ENCODE measurements around the gene ESRP2.

ESRP2 gene

DNA sequence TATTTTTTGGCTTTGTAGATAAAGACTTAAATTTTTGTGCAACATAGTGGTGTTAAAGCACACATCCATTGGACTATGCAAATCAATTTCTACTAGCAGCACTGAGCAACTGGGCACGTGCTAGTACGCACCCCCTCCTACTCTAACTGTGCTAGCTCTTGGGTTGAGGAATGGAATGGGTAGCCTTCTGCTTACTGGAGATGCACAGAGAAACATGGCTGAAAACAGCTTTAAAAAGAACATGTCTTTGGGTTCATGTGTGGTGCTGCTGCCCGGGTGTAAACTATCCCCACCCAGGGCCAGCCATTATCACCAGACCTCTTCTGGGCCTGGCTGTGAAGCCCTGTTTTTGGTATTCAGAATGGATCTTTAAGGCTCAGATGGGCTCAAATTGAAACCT is 7.3 kb downstream of the ESRP2 start:
- H3K9me3 ChIP-seq (replicated peaks in 1 of 11) = no peaks in the 10 kb centered on the region
- H3K4me1 ChIP-seq = peaks cover 30 to 46% (median 38%) of the 10 kb centered on the region in 10 experiments
- peak overlapping the region in 1 of 11 experiments; percentile 72; a peak in 1 of 22 replicates for H3K4me2 ChIP-seq
- no peak overlapping the region for H3K9ac ChIP-seq
- H3K36me3 ChIP-seq = peaks cover 31 to 77% (median 50%) of the 10 kb centered on the region in 11 experiments
- no peak for TF ChIP-seq Cebpa-rat (IDR thresholded peaks at IDR 0.05)
- no peak overlapping the region for H3K4me3 ChIP-seq
- H3K27me3 ChIP-seq = no peaks in the 10 kb centered on the region
- H4K20me1 ChIP-seq = peaks cover 20 to 69% (median 29%) of the 10 kb centered on the region in 11 experiments; a peak in 17 of 22 replicates
- H3K27ac ChIP-seq = no peak overlapping the region

DNA sequence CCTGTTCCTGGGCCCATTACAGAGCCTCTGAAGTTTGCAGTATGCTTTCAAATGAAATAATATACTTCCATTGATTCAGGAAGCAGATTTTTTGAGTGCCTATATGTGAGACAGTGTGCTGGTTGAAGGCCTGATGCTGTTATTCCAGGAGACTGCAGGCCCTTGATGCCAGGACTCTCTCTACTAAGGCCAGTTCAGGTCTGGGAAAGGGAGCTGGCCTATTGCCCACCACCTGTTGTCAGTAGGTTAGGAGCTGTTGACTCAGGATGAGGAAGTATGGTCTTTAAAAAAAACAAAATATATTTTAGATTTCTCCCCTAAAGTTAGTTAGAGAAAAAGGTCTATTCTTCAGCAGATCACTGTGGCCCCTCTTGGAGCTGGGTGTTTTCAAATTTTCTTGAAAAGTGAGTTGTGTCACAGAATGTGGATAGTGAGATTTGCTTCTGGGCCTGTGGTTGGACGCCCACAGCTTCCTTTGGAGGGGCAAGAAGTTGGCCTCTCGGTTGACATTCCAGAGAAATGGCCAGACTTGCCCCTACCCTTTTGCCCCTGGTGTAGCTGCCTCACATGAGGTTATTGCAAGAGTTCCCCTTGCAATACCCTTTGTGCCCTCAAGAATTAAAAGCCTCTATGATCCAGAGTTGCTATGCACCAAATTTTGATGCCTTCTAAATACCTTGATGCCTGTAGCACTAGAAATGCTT is 7.9 kb downstream of the ESRP2 start:
- peaks cover 31 to 83% (median 50%) of the 10 kb centered on the region in 11 experiments for H3K36me3 ChIP-seq
- no peak for TF ChIP-seq Cebpa-rat (IDR thresholded peaks at IDR 0.05)
- peak overlapping the region in 5 of 11 experiments; percentile 8 to 29 (median 23); a peak in 5 of 22 replicates for H3K9ac ChIP-seq
- no peak overlapping the region for H3K4me3 ChIP-seq
- H3K9me3 ChIP-seq (replicated peaks in 1 of 11) = no peaks in the 10 kb centered on the region
- H3K4me2 ChIP-seq = peak overlapping the region; percentile 43 to 72 (median 54)
- H4K20me1 ChIP-seq = peaks cover 20 to 67% (median 32%) of the 10 kb centered on the region in 11 experiments; a peak in 17 of 22 replicates
- H3K27ac ChIP-seq = peak overlapping the region in 5 of 11 experiments; percentile 2 to 42 (median 16); a peak in 6 of 22 replicates
- H3K27me3 ChIP-seq = no peaks in the 10 kb centered on the region
- H3K4me1 ChIP-seq = peaks cover 23 to 39% (median 33%) of the 10 kb centered on the region in 10 experiments

DNA sequence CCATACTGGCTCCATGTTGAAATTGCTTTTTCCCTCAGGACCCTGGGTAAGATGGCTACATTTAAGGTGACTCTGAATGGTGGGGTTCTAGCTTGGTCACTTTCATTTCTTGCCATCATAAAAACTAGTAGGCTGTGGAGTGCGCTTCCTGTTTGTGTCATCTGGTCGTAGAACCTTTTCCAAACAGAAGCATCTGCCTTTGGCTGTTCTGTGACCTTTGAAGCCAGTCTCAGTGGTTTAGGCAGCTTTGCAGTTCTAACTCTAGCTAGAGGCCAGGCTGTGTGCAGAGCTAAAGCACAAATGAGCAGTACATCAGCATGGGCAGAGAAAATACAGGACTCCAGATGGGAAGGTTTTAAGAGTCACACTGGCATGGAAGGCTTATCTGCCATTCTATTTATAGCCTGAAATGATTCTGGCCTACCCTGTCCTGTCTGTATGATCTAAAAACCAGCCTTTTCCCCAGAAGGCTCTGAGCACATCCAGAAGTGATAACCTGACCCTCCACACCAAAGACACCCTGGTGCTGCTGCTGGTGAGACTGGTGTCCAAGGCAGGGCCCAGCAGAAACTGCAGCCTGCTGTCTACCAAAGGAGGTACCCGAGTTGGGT is 8.6 kb downstream of the ESRP2 start:
- peak overlapping the region in 6 of 11 experiments; percentile 2 to 42 (median 15); a peak in 7 of 22 replicates for H3K27ac ChIP-seq
- H3K27me3 ChIP-seq = no peaks in the 10 kb centered on the region
- no peak overlapping the region for H3K4me3 ChIP-seq
- TF ChIP-seq Cebpa-rat (IDR thresholded peaks at IDR 0.05) = no peak
- H3K36me3 ChIP-seq = peaks cover 32 to 90% (median 55%) of the 10 kb centered on the region in 11 experiments
- H3K9ac ChIP-seq = peak overlapping the region in 5 of 11 experiments; percentile 8 to 29 (median 23); a peak in 4 of 22 replicates
- no peaks in the 10 kb centered on the region for H3K9me3 ChIP-seq (replicated peaks in 1 of 11)
- H4K20me1 ChIP-seq = peaks cover 20 to 75% (median 35%) of the 10 kb centered on the region in 11 experiments; a peak in 17 of 22 replicates
- peaks cover 23 to 38% (median 31%) of the 10 kb centered on the region in 10 experiments for H3K4me1 ChIP-seq
- peak overlapping the region; percentile 43 to 72 (median 54) for H3K4me2 ChIP-seq

DNA sequence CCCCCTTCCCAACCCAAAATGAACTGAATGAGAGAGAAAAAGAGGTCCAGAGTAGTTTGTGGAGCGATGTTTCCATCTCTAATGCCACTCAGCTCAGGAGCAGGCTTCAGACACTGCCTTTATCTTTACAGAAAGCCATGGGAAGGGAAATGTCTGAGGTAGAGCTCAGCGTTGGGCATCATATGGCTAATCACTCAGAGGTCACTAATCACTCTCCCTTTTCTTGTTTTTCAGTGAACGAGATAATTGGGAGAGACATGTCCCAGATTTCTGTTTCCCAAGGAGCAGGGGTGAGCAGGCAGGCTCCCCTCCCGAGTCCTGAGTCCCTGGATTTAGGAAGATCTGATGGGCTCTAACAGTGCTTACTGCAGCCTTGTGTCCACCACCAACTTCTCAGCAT is 9.8 kb downstream of the ESRP2 start:
- TF ChIP-seq Cebpa-rat (IDR thresholded peaks at IDR 0.05) = no peak
- no peaks in the 10 kb centered on the region for H3K9me3 ChIP-seq (replicated peaks in 1 of 11)
- peaks cover 23 to 38% (median 30%) of the 10 kb centered on the region in 10 experiments for H3K4me1 ChIP-seq
- no peak overlapping the region for H3K4me3 ChIP-seq
- H4K20me1 ChIP-seq = peaks cover 20 to 80% (median 41%) of the 10 kb centered on the region in 11 experiments; a peak in 17 of 22 replicates
- H3K4me2 ChIP-seq = peak overlapping the region in 8 of 11 experiments; percentile 18 to 72 (median 52); a peak in 11 of 22 replicates
- H3K36me3 ChIP-seq = peaks cover 29 to 90% (median 61%) of the 10 kb centered on the region in 11 experiments
- no peaks in the 10 kb centered on the region for H3K27me3 ChIP-seq
- peak overlapping the region in 1 of 11 experiments; percentile 24; a peak in 2 of 22 replicates for H3K27ac ChIP-seq
- H3K9ac ChIP-seq = peak overlapping the region in 2 of 11 experiments; percentile 5 to 21; a peak in 1 of 22 replicates

DNA sequence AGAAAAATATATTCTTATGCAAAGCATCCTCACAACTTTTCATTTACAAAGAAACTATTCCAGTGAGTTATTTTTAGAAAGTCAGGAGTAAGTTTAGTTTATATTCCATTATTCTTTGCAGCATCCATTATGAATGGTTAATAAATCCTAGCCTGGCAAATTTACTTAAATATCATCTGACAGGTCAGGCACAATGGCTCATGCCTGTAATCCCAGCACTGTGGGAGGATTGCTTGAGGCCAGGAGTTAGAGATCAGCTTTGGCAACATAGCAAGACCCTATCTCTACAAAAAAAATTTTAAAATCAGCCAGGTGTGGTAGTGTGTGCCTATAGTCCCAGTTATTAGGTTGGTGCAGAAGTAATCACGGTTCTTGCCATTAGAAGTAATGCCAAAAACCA is 12.9 kb downstream of the ESRP2 start:
- Histone ChIP-seq H3K9me3 (replicated peaks in 1 of 11) (no peaks in the 10 kb centered on the region), H3K36me3 (peaks cover 18 to 90% (median 51%) of the 10 kb centered on the region in 11 experiments), H4K20me1 (peaks cover 9 to 73% (median 24%) of the 10 kb centered on the region in 11 experiments; a peak in 16 of 22 replicates), H3K4me2 (no peak overlapping the region), H3K9ac (no peak overlapping the region), H3K27ac (no peak overlapping the region), H3K4me3 (no peak overlapping the region), H3K27me3 (no peaks in the 10 kb centered on the region), H3K4me1 (peaks cover 20 to 27% (median 22%) of the 10 kb centered on the region in 10 experiments)
- no peak for TF ChIP-seq Cebpa-rat (IDR thresholded peaks at IDR 0.05)

DNA sequence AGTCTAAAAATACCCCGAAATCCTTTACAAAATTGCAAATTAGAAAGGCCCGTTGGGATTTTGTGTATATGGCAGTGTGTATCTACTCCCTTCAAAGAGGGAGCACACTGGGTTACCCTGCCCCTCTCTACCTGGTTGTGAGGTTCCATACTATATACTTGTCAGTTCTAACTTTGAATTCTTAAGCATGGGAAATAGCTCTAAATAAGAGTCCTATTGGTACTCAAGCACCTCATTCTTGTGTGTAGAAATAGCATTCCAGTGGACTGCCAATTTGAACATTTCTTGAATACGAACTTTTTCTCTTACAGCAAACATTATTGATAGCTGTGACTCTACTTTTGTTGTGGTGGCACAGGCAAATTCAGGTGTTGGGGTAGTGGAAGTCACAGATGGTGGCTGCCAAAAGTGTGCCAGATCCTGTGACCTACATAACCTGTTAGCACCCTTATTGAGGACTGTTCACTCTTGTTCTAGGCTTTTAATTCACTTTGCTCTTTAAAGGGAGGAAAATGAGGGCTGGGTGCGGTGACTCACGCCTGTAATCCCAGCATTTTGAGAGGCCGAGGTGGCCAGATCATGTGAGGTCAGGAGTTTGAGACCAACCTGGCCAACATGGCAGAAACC is 16.1 kb downstream of the ESRP2 start:
- no peak for TF ChIP-seq Cebpa-rat (IDR thresholded peaks at IDR 0.05)
- Histone ChIP-seq H3K27ac (no peak overlapping the region), H3K9ac (no peak overlapping the region), H4K20me1 (peaks cover 0 to 74% (median 26%) of the 10 kb centered on the region in 11 experiments; a peak in 14 of 22 replicates), H3K4me3 (no peak overlapping the region), H3K27me3 (no peaks in the 10 kb centered on the region), H3K9me3 (replicated peaks in 1 of 11) (no peaks in the 10 kb centered on the region), H3K36me3 (peaks cover 8 to 91% (median 52%) of the 10 kb centered on the region in 11 experiments), H3K4me2 (no peak overlapping the region), H3K4me1 (peaks cover 0 to 19% (median 2%) of the 10 kb centered on the region in 10 experiments; a peak in 8 of 20 replicates)

DNA sequence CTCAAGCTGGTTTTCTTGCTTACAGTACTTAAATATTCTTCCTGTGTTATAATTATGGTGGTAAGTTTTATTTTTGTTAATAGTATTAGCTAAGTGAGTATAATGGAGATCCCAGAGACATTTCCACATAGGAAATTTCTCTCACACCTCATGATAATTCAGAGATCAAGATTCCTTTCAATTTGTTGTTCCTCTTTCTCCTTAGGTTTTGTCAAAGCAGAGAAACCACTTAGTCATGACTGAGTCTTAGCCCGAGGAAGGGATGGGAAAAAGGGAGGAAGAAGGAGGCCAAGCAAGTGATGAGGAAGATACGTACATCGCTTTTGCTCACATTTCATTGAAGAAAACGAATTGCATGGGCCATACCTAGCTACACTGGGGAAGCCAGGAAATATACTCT is 18.4 kb downstream of the ESRP2 start:
- Histone ChIP-seq H3K27ac (peak overlapping the region in 1 of 11 experiments; percentile 17; a peak in 1 of 22 replicates), H3K4me2 (peak overlapping the region in 3 of 11 experiments; percentile 18 to 46 (median 31); a peak in 5 of 22 replicates), H3K36me3 (peaks cover 6 to 87% (median 58%) of the 10 kb centered on the region in 11 experiments), H3K9ac (no peak overlapping the region), H3K4me3 (no peak overlapping the region), H4K20me1 (peaks cover 0 to 79% (median 30%) of the 10 kb centered on the region in 11 experiments; a peak in 15 of 22 replicates), H3K9me3 (replicated peaks in 1 of 11) (no peaks in the 10 kb centered on the region), H3K27me3 (no peaks in the 10 kb centered on the region), H3K4me1 (peaks cover 0 to 19% (median 2%) of the 10 kb centered on the region in 10 experiments; a peak in 8 of 20 replicates)
- no peak for TF ChIP-seq Cebpa-rat (IDR thresholded peaks at IDR 0.05)

DNA sequence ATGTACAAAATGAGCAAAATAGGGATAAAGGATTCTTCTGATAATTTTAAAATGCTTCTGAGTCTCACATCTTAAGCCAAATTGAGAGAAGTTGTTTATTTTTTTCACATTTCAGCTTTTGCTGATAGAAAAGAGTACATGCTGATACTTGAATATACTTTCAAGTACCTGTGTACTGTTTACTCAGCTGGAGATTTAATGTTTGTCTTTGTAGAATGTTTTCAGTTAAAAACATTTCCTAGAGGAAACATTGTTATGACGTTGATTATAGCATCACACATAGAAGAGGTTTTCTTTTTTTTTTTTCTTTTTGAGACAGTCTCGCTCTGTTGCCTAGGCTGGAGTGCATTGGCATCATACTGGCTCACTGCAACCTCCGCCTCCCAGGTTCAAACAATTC is 19.7 kb downstream of the ESRP2 start:
- peaks cover 12 to 84% (median 54%) of the 10 kb centered on the region in 11 experiments; a peak in 21 of 22 replicates for H3K36me3 ChIP-seq
- TF ChIP-seq Cebpa-rat (IDR thresholded peaks at IDR 0.05) = no peak
- peak overlapping the region in 1 of 11 experiments; percentile 46; a peak in 1 of 22 replicates for H3K4me2 ChIP-seq
- no peaks in the 10 kb centered on the region for H3K9me3 ChIP-seq (replicated peaks in 1 of 11)
- H3K4me3 ChIP-seq = no peak overlapping the region
- peaks cover 0 to 19% (median 2%) of the 10 kb centered on the region in 10 experiments; a peak in 8 of 20 replicates for H3K4me1 ChIP-seq
- H3K9ac ChIP-seq = no peak overlapping the region
- no peaks in the 10 kb centered on the region for H3K27me3 ChIP-seq
- H3K27ac ChIP-seq = no peak overlapping the region
- H4K20me1 ChIP-seq = peaks cover 0 to 77% (median 26%) of the 10 kb centered on the region in 11 experiments; a peak in 14 of 22 replicates
